Measurements from ENCODE around the gene LRRN2.
"Not testable (repeated sequence)": the region's sequence is repeated elsewhere in the genome, so short reads cannot be mapped to it uniquely, and the experiment has no call there.

The LRRN2 gene

GRCh38 chr1:204658295-204658694 lies 27.2 kb downstream of the LRRN2 start:
- no peak for DNase-seq

GRCh38 chr1:204653590-204654340 lies 31.8 kb downstream of the LRRN2 start:
- DNase-seq, result no peak

- no peak for DNase-seq
Observed at GRCh38 chr1:204652497-204652896, 33.0 kb downstream of the LRRN2 start.

- DNase-seq, result no peak
Observed at GRCh38 chr1:204651843-204652421, 33.6 kb downstream of the LRRN2 start.

- no peak for DNase-seq
Observed at GRCh38 chr1:204650911-204651570, 34.5 kb downstream of the LRRN2 start.

GRCh38 chr1:204649721-204650521 lies 35.6 kb downstream of the LRRN2 start:
- DNase-seq, result no peak

GRCh38 chr1:204648576-204648975 lies 37.0 kb downstream of the LRRN2 start:
- no peak for DNase-seq

- no peak for DNase-seq
Observed at GRCh38 chr1:204647805-204648153, 37.8 kb downstream of the LRRN2 start.

GRCh38 chr1:204647114-204647804 lies 38.3 kb downstream of the LRRN2 start:
- DNase-seq, result no peak

- no peak for DNase-seq
Observed at GRCh38 chr1:204645666-204646065, 39.9 kb downstream of the LRRN2 start.

GRCh38 chr1:204645251-204645650 lies 40.3 kb downstream of the LRRN2 start:
- no peak for DNase-seq

GRCh38 chr1:204643503-204643902 lies 42.0 kb downstream of the LRRN2 start:
- DNase-seq, result no peak

GRCh38 chr1:204641936-204642335 lies 43.6 kb downstream of the LRRN2 start:
- DNase-seq, result no peak

- no peak for DNase-seq
Observed at GRCh38 chr1:204641455-204641854, 44.1 kb downstream of the LRRN2 start.

GRCh38 chr1:204640578-204640977 lies 45.0 kb downstream of the LRRN2 start:
- no peak for DNase-seq

GRCh38 chr1:204634260-204634910 lies 51.2 kb downstream of the LRRN2 start:
- no peak for DNase-seq

GRCh38 chr1:204633665-204634064 lies 51.9 kb downstream of the LRRN2 start:
- DNase-seq, result no peak

- DNase-seq, result no peak
Observed at GRCh38 chr1:204630132-204630905, 55.2 kb downstream of the LRRN2 start.

- not testable (repeated sequence) for DNase-seq
Observed at GRCh38 chr1:204629459-204629858, 56.1 kb downstream of the LRRN2 start.

GRCh38 chr1:204628868-204629267 lies 56.7 kb downstream of the LRRN2 start:
- DNase-seq, result no peak

GRCh38 chr1:204627436-204627835 lies 58.1 kb downstream of the LRRN2 start:
- DNase-seq, result no peak

Data from activated CD4-positive, alpha-beta T cell treated with anti-CD3 and anti-CD28 coated beads, Interleukin-2, amount 50 U/mL, for 1 hour (primary cell).